Activated T-cell treated with anti-CD3 and anti-CD28 coated beads, Interleukin-2, amount 50 U/mL, for 72 hours (primary cell): ENCODE measurements around the gene DENND1B. TPM values are rescaled to one million over a fixed set of nuclear protein-coding genes. Genes with fewer than 3 reads are reported as not detected.

Source experiments
- ATAC-seq, 2 donors: fragments of 150-1000 bp; cut with Tn5 transposase; replicated peaks in 1 of 2; 2 replicates each; pipeline ENCODE4 v1.10.0; 2021; ENCODE audit warnings: moderate library complexity in 2 of 2, mild to moderate bottlenecking in 1 of 2
- DNase-seq, 2 donors: peaks; one replicate each; pipeline ENCODE4 v3.0.0; 2021 to 2022; ENCODE audit warnings: mixed read lengths in 1 of 2
- H3K27ac Mint-ChIP-seq: one replicate; pipeline ENCODE4 v1.8.0; 2022; ENCODE audit warnings: mild to moderate bottlenecking, moderate library complexity, mixed read lengths
- H3K27me3 Mint-ChIP-seq: one replicate; pipeline ENCODE4 v1.8.0; 2022; ENCODE audit warnings: low read depth, mixed read lengths
- H3K36me3 Mint-ChIP-seq, 2 donors: one replicate each; pipeline ENCODE4 v1.8.0; 2022; ENCODE audit warnings: mixed read lengths in 2 of 2, mild to moderate bottlenecking in 1 of 2; ENCODE audit not compliant: insufficient read depth in 2 of 2
- H3K4me1 Mint-ChIP-seq: one replicate; pipeline ENCODE4 v1.8.0; 2022; ENCODE audit warnings: low read depth, mixed read lengths
- H3K4me3 Mint-ChIP-seq, 2 donors: one replicate each; pipeline ENCODE4 v1.8.0; 2022; ENCODE audit warnings: mild to moderate bottlenecking in 2 of 2, mixed read lengths in 2 of 2, moderate library complexity in 2 of 2
- H3K9me3 Mint-ChIP-seq, 2 donors: one replicate each; pipeline ENCODE4 v1.8.0; 2022; ENCODE audit warnings: mixed read lengths in 2 of 2
- total RNA-seq, 2 donors: library from RNA; stranded (reverse); gene quantifications; one replicate each; pipeline ENCODE4 v1.2.3, GENCODE V29; 2022

DENND1B gene
- total RNA-seq, 2 donors from 2014 or later: 17.7 to 19.9 TPM

GRCh38 chr1:197683895-197684553 lies 91.3 kb downstream of the DENND1B start:
- no peaks in the 10 kb centered on the region for H3K27me3 Mint-ChIP-seq
- peaks cover 5 to 7% of the 10 kb centered on the region in 2 donors for H3K9me3 Mint-ChIP-seq
- H3K27ac Mint-ChIP-seq: no peak overlapping the region
- DNase-seq: no peak
- peaks cover 11 to 13% of the 10 kb centered on the region in 2 donors for H3K36me3 Mint-ChIP-seq
- peaks cover 7% of the 10 kb centered on the region for H3K4me1 Mint-ChIP-seq
- ATAC-seq: no peak
- no peak overlapping the region for H3K4me3 Mint-ChIP-seq

GRCh38 chr1:197683280-197683679 lies 92.0 kb downstream of the DENND1B start:
- no peak overlapping the region for H3K27ac Mint-ChIP-seq
- H3K27me3 Mint-ChIP-seq: no peaks in the 10 kb centered on the region

GRCh38 chr1:197680311-197680710 lies 95.0 kb downstream of the DENND1B start:
- DNase-seq (no peak), ATAC-seq (no peak)
- H3K27ac Mint-ChIP-seq: no peak overlapping the region
- no peak overlapping the region for H3K4me3 Mint-ChIP-seq
- no peaks in the 10 kb centered on the region for H3K9me3 Mint-ChIP-seq
- peaks cover 13% of the 10 kb centered on the region for H3K4me1 Mint-ChIP-seq
- no peaks in the 10 kb centered on the region for H3K36me3 Mint-ChIP-seq
- H3K27me3 Mint-ChIP-seq: no peaks in the 10 kb centered on the region

More at GRCh38 chr1:197683280-197683679, 92.0 kb downstream of the DENND1B start:
- no peak for ATAC-seq
- peaks cover 7% of the 10 kb centered on the region for H3K4me1 Mint-ChIP-seq
- peaks cover 0 to 2% of the 10 kb centered on the region in 2 donors for H3K9me3 Mint-ChIP-seq
- no peak overlapping the region for H3K4me3 Mint-ChIP-seq
- H3K36me3 Mint-ChIP-seq: peaks cover 4 to 5% of the 10 kb centered on the region in 2 donors
- DNase-seq: no peak

- Mint-ChIP-seq H3K4me3 (no peak overlapping the region), H3K27me3 (no peaks in the 10 kb centered on the region), H3K27ac (no peak overlapping the region), H3K9me3 (no peaks in the 10 kb centered on the region), H3K4me1 (peaks cover 13% of the 10 kb centered on the region), H3K36me3 (no peaks in the 10 kb centered on the region)
- no peak for DNase-seq
- no peak for ATAC-seq
Measured at GRCh38 chr1:197677752-197678295, 97.5 kb downstream of the DENND1B start.

- Mint-ChIP-seq H3K36me3 (no peaks in the 10 kb centered on the region), H3K9me3 (no peaks in the 10 kb centered on the region), H3K4me3 (no peak overlapping the region), H3K4me1 (peaks cover 13% of the 10 kb centered on the region), H3K27ac (no peak overlapping the region), H3K27me3 (no peaks in the 10 kb centered on the region)
- no peak for ATAC-seq
- DNase-seq: no peak
Measured at GRCh38 chr1:197677313-197677712, 98.0 kb downstream of the DENND1B start.

DNA sequence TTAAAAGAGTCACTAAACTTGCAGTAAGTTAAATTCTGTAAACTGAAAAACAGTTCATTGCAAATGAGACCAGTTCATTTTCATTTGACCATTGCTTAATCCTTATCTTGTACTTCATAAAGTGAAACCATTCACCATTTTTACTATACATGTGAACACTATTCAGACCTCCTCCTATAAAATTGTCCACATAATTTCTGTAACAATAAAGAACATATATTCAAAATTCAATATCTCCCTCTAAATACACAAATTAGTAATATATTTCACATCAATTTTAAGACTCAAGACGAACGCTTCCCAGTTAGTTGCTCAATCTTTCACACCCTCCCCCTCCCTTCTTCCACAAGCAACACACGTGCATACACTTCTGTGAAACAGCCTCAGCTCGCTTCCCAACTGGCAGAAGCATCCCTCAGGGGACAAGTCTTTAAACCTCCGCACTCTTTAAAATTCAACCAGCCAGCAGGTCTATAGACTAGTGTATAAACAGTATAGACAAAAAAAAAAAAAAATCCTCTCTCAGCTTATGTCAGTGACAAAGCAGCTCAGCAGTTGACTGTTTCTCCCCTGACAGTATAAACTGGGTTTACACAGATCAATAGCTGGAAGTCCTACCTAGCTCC lies 99.6 kb downstream of the DENND1B start:
- Mint-ChIP-seq H3K9me3 (no peaks in the 10 kb centered on the region), H3K27ac (no peak overlapping the region), H3K4me1 (peaks cover 6% of the 10 kb centered on the region), H3K4me3 (no peak overlapping the region), H3K36me3 (no peaks in the 10 kb centered on the region), H3K27me3 (no peaks in the 10 kb centered on the region)
- DNase-seq (no peak), ATAC-seq (no peak)

GRCh38 chr1:197674286-197674685 lies 101.0 kb downstream of the DENND1B start:
- peaks cover 6% of the 10 kb centered on the region for H3K4me1 Mint-ChIP-seq
- ATAC-seq (no peak), DNase-seq (no peak)
- H3K9me3 Mint-ChIP-seq: no peaks in the 10 kb centered on the region
- no peak overlapping the region for H3K4me3 Mint-ChIP-seq
- no peaks in the 10 kb centered on the region for H3K36me3 Mint-ChIP-seq
- no peak overlapping the region for H3K27ac Mint-ChIP-seq
- H3K27me3 Mint-ChIP-seq: no peaks in the 10 kb centered on the region

DNA sequence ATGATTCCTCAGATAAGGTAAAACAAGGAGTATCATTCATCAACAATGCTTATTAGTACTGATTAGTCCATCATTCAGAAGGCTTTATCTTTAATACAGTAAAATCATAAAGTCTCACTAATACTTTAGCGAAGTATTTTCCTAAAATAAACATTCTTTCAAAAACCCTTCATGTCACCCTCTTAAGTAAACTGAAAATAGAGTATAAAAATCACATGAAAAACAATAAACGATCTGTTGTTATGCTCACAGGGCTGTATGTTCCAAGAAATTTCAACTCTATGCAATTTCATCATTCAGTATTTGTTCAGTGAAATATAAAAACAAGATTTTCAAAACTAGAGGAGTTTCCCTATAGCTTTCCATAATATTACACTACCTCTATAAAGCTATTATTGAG lies 102.0 kb downstream of the DENND1B start:
- H3K4me1 Mint-ChIP-seq: peaks cover 6% of the 10 kb centered on the region
- DNase-seq (no peak), ATAC-seq (no peak)

GRCh38 chr1:197672347-197672746 lies 102.9 kb downstream of the DENND1B start:
- Mint-ChIP-seq H3K4me1 (peaks cover 6% of the 10 kb centered on the region), H3K36me3 (no peaks in the 10 kb centered on the region), H3K4me3 (no peak overlapping the region), H3K27me3 (no peaks in the 10 kb centered on the region), H3K27ac (no peak overlapping the region), H3K9me3 (no peaks in the 10 kb centered on the region)
- DNase-seq (no peak), ATAC-seq (no peak)

More for the DNA sequence above, 102.0 kb downstream of the DENND1B start:
- Mint-ChIP-seq H3K27me3 (no peaks in the 10 kb centered on the region), H3K9me3 (no peaks in the 10 kb centered on the region), H3K36me3 (no peaks in the 10 kb centered on the region), H3K4me3 (no peak overlapping the region), H3K27ac (no peak overlapping the region)

GRCh38 chr1:197671920-197672319 lies 103.4 kb downstream of the DENND1B start:
- Mint-ChIP-seq H3K27ac (no peak overlapping the region), H3K4me3 (no peak overlapping the region), H3K27me3 (no peaks in the 10 kb centered on the region), H3K4me1 (peaks cover 2% of the 10 kb centered on the region), H3K9me3 (no peaks in the 10 kb centered on the region), H3K36me3 (no peaks in the 10 kb centered on the region)
- ATAC-seq: no peak
- no peak for DNase-seq

DNA sequence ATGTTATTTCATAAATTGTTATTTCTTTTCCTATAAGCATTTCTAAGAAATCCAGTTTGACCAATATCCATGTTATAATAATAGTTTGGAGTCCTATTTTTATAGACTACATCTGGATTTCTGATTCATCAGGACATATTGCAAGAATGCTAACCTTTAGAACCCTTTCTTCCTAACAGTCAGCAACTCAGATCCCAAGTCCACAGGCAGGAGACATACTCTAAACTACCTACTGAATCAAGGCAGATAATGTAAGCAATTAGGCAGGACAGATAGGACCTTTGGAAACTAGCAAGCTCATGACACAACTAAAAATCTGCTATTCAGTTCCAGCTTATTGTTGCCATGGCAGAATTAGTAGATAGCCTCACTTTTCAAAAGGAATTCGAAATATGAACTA lies 104.1 kb downstream of the DENND1B start:
- DNase-seq (no peak), ATAC-seq (no peak)
- H3K27ac Mint-ChIP-seq: no peak overlapping the region
- H3K4me1 Mint-ChIP-seq: no peaks in the 10 kb centered on the region
- no peaks in the 10 kb centered on the region for H3K36me3 Mint-ChIP-seq
- no peaks in the 10 kb centered on the region for H3K27me3 Mint-ChIP-seq
- H3K4me3 Mint-ChIP-seq: no peak overlapping the region
- H3K9me3 Mint-ChIP-seq: no peaks in the 10 kb centered on the region

GRCh38 chr1:197666769-197667285 lies 108.5 kb downstream of the DENND1B start:
- Mint-ChIP-seq H3K36me3 (no peaks in the 10 kb centered on the region), H3K4me3 (no peak overlapping the region), H3K9me3 (no peaks in the 10 kb centered on the region), H3K27ac (no peak overlapping the region), H3K4me1 (no peaks in the 10 kb centered on the region), H3K27me3 (no peaks in the 10 kb centered on the region)
- ATAC-seq (no peak), DNase-seq (no peak)

DNA sequence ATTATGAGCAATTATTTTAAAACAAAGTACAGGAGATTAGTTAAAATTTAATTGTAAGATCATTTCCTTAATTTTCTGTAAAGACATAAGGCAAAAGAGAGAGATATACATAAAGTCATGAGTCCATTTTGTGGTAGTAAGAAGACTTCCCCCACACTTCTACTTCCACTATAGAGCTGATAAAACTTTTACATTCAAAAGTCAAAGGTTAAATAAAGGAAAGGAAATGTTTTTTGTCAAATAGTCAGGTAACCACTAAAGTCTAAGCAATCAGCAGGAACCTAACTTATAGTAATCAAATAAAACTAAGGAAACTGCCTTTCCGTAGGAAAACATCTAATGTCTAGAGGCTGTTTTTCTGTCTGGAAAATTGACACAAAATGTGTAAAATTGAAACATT lies 110.9 kb downstream of the DENND1B start:
- H3K4me3 Mint-ChIP-seq: no peak overlapping the region
- H3K27ac Mint-ChIP-seq: no peak overlapping the region
- H3K36me3 Mint-ChIP-seq: no peaks in the 10 kb centered on the region
- H3K4me1 Mint-ChIP-seq: peaks cover 5% of the 10 kb centered on the region
- DNase-seq: no peak
- no peaks in the 10 kb centered on the region for H3K9me3 Mint-ChIP-seq
- no peak for ATAC-seq
- H3K27me3 Mint-ChIP-seq: no peaks in the 10 kb centered on the region
